PFSK-1 (cell line): Measurements from ENCODE around the gene ZBTB7A.

ENCODE experiments used
- FOXP2 ChIP-seq: optimal IDR thresholded peaks from 2 replicates; pipeline ENCODE3; 2011; ENCODE audit warnings: borderline replicate concordance, control low read depth, inconsistent platforms; ENCODE audit not compliant: insufficient read depth; ENCODE audit errors: extremely low read length, extremely low read depth
- POLR2AphosphoS5 ChIP-seq: IDR thresholded peaks from 2 replicates; pipeline ENCODE4 v1.6.1; 2012; ENCODE audit warnings: low read depth, mild to moderate bottlenecking, control low read depth, low read length, moderate library complexity
- SIN3A ChIP-seq: IDR thresholded peaks from 2 replicates; pipeline ENCODE4 v1.6.1; 2012; ENCODE audit warnings: mild to moderate bottlenecking, low read length, moderate library complexity, borderline replicate concordance; ENCODE audit not compliant: insufficient read depth
- TAF1 ChIP-seq: IDR thresholded peaks from 2 replicates; pipeline ENCODE4 v1.6.1; 2012; ENCODE audit warnings: low read length, control low read depth, borderline replicate concordance; ENCODE audit not compliant: insufficient read depth
- TF ChIP-seq, protein P1 (sequence below), 2 experiments: IDR thresholded peaks; 2 replicates each; pipeline versions ENCODE4 v1.6.1 to v1.8.0; 2011 to 2012; ENCODE audit warnings: low read depth in 2 of 2, low read length in 2 of 2, control low read depth in 1 of 2, inconsistent platforms in 1 of 2, mild to moderate bottlenecking in 1 of 2, moderate library complexity in 1 of 2; ENCODE audit not compliant: insufficient read depth in 1 of 2

The ZBTB7A gene

GRCh38 chr19:4089400-4089908 lies 22.8 kb upstream of the ZBTB7A start:
- TF ChIP-seq, protein P1, sequence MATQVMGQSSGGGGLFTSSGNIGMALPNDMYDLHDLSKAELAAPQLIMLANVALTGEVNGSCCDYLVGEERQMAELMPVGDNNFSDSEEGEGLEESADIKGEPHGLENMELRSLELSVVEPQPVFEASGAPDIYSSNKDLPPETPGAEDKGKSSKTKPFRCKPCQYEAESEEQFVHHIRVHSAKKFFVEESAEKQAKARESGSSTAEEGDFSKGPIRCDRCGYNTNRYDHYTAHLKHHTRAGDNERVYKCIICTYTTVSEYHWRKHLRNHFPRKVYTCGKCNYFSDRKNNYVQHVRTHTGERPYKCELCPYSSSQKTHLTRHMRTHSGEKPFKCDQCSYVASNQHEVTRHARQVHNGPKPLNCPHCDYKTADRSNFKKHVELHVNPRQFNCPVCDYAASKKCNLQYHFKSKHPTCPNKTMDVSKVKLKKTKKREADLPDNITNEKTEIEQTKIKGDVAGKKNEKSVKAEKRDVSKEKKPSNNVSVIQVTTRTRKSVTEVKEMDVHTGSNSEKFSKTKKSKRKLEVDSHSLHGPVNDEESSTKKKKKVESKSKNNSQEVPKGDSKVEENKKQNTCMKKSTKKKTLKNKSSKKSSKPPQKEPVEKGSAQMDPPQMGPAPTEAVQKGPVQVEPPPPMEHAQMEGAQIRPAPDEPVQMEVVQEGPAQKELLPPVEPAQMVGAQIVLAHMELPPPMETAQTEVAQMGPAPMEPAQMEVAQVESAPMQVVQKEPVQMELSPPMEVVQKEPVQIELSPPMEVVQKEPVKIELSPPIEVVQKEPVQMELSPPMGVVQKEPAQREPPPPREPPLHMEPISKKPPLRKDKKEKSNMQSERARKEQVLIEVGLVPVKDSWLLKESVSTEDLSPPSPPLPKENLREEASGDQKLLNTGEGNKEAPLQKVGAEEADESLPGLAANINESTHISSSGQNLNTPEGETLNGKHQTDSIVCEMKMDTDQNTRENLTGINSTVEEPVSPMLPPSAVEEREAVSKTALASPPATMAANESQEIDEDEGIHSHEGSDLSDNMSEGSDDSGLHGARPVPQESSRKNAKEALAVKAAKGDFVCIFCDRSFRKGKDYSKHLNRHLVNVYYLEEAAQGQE (IDR thresholded peaks at IDR 0.05; ENCODE audit: insufficient read depth in 1 of 2, low read depth in 2 of 2, low read length in 2 of 2), result no peak
- TF ChIP-seq SIN3A, result no peak
- no peak for TF ChIP-seq FOXP2
- TF ChIP-seq POLR2AphosphoS5, result no peak
- no peak for TF ChIP-seq TAF1

DNA sequence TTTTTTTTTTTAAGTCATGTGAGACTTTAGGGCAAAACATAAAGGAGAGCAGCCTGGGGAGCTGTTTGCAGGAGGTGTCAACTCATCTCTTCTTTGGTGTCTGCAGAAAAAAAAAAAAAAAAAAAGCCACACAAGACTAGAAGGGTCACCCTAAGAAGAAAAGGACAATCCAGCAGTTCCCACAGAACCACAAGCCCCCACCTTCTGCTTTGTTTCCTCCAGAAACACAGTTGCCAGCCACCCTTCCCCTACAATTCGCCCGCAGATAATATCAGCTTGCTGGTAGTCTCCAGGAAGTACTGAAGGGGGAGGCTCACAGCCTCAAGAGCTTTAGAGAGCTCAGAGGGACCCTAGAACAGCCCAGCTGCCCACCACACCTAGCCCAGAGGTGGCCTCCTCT lies 22.3 kb upstream of the ZBTB7A start:
- no peak for TF ChIP-seq FOXP2
- peak; percentile 6; the same call in 1 of the 2 replicates for TF ChIP-seq POLR2AphosphoS5

GRCh38 chr19:4087787-4088679 lies 21.3 kb upstream of the ZBTB7A start:
- no peak for TF ChIP-seq TAF1
- TF ChIP-seq POLR2AphosphoS5, result peak; percentile 23
- TF ChIP-seq, protein P1 (IDR thresholded peaks at IDR 0.05; ENCODE audit: insufficient read depth in 1 of 2, low read depth in 2 of 2, low read length in 2 of 2), result no peak
- no peak for TF ChIP-seq FOXP2
- TF ChIP-seq SIN3A, result no peak

DNA sequence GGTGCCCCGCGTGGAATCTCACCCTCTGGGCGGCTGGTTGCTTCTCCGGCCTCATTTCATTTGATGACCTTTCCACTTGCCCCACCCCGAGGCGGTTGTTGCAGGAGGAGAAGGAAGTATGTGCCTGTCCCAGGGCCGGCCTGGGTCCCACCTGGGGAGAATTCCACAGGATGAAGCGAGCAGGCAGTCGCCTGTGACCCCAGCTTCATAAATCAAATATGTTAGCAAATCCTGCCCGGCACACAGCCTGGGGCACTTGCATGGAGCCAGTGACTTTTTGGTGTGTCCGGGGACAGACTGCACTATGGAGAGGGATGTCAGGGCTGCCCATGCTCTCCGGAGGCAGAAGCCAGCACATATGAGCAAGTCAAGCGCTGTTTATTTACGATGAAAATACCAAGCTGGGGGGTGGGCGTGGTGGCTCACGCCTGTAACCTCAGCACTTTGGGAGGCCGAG lies 19.7 kb upstream of the ZBTB7A start:
- TF ChIP-seq, protein P1 (IDR thresholded peaks at IDR 0.05; ENCODE audit: insufficient read depth in 1 of 2, low read depth in 2 of 2, low read length in 2 of 2), result no peak
- TF ChIP-seq TAF1, result no peak
- no peak for TF ChIP-seq SIN3A
- TF ChIP-seq POLR2AphosphoS5, result no peak
- no peak for TF ChIP-seq FOXP2

GRCh38 chr19:4084547-4084877 lies 17.8 kb upstream of the ZBTB7A start:
- TF ChIP-seq, protein P1 (IDR thresholded peaks at IDR 0.05; ENCODE audit: insufficient read depth in 1 of 2, low read depth in 2 of 2, low read length in 2 of 2), result no peak
- TF ChIP-seq FOXP2 (no peak), POLR2AphosphoS5 (no peak), SIN3A (no peak), TAF1 (no peak)
